DMS 273 (cell line): ENCODE measurements around the gene COX17.

ENCODE experiments used
- DNase-seq: peaks from one replicate; lab custom pipeline; 2025; ENCODE audit not compliant: unreplicated experiment; lab: John Stamatoyannopoulos, UW

The COX17 gene

GRCh38 chr3:119625451-119626153, 51.6 kb downstream of the COX17 start:
- DNase-seq = peak; percentile 22

- no peak for DNase-seq
Observed at GRCh38 chr3:119624002-119624720, 53.0 kb downstream of the COX17 start.

- peak; percentile 91 for DNase-seq
Observed at GRCh38 chr3:119620899-119621298, 56.3 kb downstream of the COX17 start.
